Heart right ventricle (tissue), 16 donors: ENCODE measurements around the gene SYT3. TPM values are rescaled to one million over a fixed set of nuclear protein-coding genes. Genes with fewer than 3 reads are reported as not detected.

ENCODE experiments used
- ATAC-seq, 8 donors: fragments of 200-7000 bp; cut with Tn5 transposase; one replicate each; pipeline ENCODE4 v1.9.1; 2020; ENCODE audit warnings: mild to moderate bottlenecking in 8 of 8, moderate library complexity in 8 of 8, moderate number of reproducible peaks in 1 of 8
- DNase-seq, 2 donors: peaks; one replicate each; pipeline ENCODE4 v3.0.0-alpha.2; 2020
- H3K27ac ChIP-seq, 10 donors: fragments of 200-600 bp; sonication (generic) in 2 of 10; one replicate each; pipeline versions ENCODE4 v1.5.0 to v1.8.0; 2020 to 2022; ENCODE audit warnings: mild to moderate bottlenecking in 3 of 10
- H3K27me3 ChIP-seq, 7 donors: fragments of 200-600 bp; one replicate each; pipeline ENCODE4 v1.8.0; 2021 to 2022; ENCODE audit warnings: mild to moderate bottlenecking in 2 of 7
- H3K36me3 ChIP-seq, 9 donors: fragments of 200-600 bp; sonication (generic) in 1 of 9; one replicate each; pipeline versions ENCODE4 v1.5.0 to v1.8.0; 2020 to 2022; ENCODE audit warnings: mild to moderate bottlenecking in 2 of 9
- H3K4me1 ChIP-seq, 9 donors: fragments of 200-600 bp; sonication (generic) in 1 of 9; one replicate each; pipeline versions ENCODE4 v1.5.0 to v1.8.0; 2020 to 2022; ENCODE audit warnings: mild to moderate bottlenecking in 4 of 9
- H3K4me3 ChIP-seq, 10 donors: fragments of 200-600 bp; sonication (generic) in 2 of 10; one replicate each; pipeline versions ENCODE4 v1.5.0 to v1.8.0; 2020 to 2022; ENCODE audit warnings: mild to moderate bottlenecking in 7 of 10, moderate library complexity in 2 of 10
- H3K9me3 ChIP-seq, 11 donors: fragments of 200-600 bp in 10 of 11; sonication (generic) in 2 of 11; one replicate each; pipeline versions ENCODE4 v1.5.0 to v1.8.0; 2013 to 2022; ENCODE audit warnings: mild to moderate bottlenecking in 2 of 11, control low read depth in 1 of 11, moderate library complexity in 1 of 11
- WGBS, 2 donors: extraction: QIAGEN DNeasy Blood & Tissue Kit; methylation state at CpG; one replicate each; pipeline ENCODE4 v1.1.7; 2013; ENCODE audit warnings: inconsistent platforms in 1 of 2; 5-methylcytosine and 5-hydroxymethylcytosine counted together
- intact Hi-C, 10 donors: fragments of 100-400 bp; cut with DNase I; formaldehyde crosslinking; loops; one replicate each; pipeline versions ENCODE4 v1.11.1 to v1.14.2; 2022
- polyA plus RNA-seq, 2 donors: library from polyadenylated mRNA; stranded (reverse); fragments of 200-250 nt; gene quantifications; one replicate each; pipeline ENCODE4 v1.2.3, GENCODE V29; 2013
- total RNA-seq, 10 donors: library from RNA; stranded (reverse); fragmentation: NEBNext Ultra II Directional in 3 of 10; extraction: Animal tissue kit (Norgen Biotek cat#: 25700) in 3 of 10; gene quantifications; one replicate each; pipeline versions ENCODE4 v1.2.1 to v1.2.4, GENCODE V29; 2021 to 2023
- TF ChIP-seq, protein P1 (sequence below), 9 donors: fragments of 200-600 bp; sonication (generic) in 2 of 9; IDR thresholded peaks; one replicate each; pipeline versions ENCODE4 v1.5.0 to v1.8.0; 2021 to 2022; ENCODE audit warnings: antibody characterized with exemption in 9 of 9, mild to moderate bottlenecking in 5 of 9, moderate library complexity in 1 of 9
- donor health status: Arrhythmogenic right ventricular cardiomyopathy.
- donor health status: ischemic (EF 13 %, LVEDD 7.1; RV severe dilation, severe dysfunction).
- donor health status: healthy with polysubstance abuse.
- donor health status: DM: no; HTN: yes; CAD: no.
- donor health status: DM: no; HTN: no; CAD: no.
- donor health status: ischemic (EF 25% LVEDD 6.9; RV normal size, moderate dysfunction).
- donor health status: ischemic (EF 25% LVEDD 5.7; RV mildly dilated, moderate dysfunction).
- donor health status: healthy.
- donor health status: DM: yes; HTN: yes; CAD: no.
- donor health status: Ischemic cardiomyopathy.
- donor health status: ischemic (EF 35%, LVEDD 5.7; RV mildly dilated, moderate dysfunction).
- donor health status: nonischemic (EF 11% LVEDD 7.7; RV severe dilation, severe dysfunction).
- donor health status: DM: yes; HTN: yes; CAD: no.
- donor health status: PGD.
- donor health status: ischemic (EF 29% LVEDD 5.4; RV normal size, mild dysfunction).
- donor health status: nonischemic (EF 23%, LVEDD 6.1; RV moderate dilation, normal function).

SYT3 gene
- total and polyA plus RNA-seq, 12 donors, result 0.04 to 0.49 (median 0.25) TPM; not detected in 8

DNA sequence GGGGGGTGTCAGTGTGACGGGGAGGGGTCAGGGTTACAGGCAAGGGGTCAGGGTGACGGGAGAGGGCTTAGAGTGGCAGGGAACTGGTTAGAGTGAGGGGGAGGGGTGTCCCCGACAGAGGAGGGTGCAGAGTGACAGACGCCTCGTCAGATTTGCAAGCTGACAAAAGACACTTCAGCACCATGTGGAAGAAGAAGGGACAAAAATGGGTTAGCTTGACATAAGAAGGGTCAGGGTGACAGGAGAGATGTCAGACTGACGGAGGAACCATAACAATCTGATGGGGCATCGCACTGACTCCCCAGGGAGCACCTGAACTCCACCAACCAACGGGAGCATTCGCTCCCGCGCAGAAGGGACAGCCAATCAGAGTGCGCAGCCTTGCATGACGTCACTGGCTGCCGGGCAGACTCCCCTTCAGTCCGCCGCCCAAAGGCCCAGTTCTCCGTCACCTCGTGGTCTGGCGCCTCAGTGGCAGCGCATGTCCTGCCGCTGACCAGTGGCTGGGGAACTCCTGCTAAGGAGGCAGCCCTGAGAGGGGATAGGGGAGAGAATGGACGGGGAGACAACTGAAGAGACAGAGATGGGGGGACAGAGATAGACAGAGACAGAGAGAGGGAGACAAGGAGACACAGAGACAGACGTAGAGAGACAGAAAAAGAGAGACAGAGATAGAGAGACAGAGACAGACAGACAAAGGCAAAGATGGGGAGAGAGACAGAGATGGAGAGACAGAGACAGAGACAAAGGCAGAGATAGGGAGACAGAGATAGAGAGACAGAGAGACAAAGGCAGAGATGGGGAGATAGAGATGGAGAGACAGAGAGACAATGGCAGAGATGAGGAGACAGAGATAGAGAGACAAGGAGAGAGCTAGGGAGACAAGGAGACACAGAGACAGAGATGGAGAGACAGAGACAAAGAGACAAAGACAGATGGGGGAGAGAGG lies 39.8 kb upstream of the SYT3 start:
- TF ChIP-seq, protein P1, sequence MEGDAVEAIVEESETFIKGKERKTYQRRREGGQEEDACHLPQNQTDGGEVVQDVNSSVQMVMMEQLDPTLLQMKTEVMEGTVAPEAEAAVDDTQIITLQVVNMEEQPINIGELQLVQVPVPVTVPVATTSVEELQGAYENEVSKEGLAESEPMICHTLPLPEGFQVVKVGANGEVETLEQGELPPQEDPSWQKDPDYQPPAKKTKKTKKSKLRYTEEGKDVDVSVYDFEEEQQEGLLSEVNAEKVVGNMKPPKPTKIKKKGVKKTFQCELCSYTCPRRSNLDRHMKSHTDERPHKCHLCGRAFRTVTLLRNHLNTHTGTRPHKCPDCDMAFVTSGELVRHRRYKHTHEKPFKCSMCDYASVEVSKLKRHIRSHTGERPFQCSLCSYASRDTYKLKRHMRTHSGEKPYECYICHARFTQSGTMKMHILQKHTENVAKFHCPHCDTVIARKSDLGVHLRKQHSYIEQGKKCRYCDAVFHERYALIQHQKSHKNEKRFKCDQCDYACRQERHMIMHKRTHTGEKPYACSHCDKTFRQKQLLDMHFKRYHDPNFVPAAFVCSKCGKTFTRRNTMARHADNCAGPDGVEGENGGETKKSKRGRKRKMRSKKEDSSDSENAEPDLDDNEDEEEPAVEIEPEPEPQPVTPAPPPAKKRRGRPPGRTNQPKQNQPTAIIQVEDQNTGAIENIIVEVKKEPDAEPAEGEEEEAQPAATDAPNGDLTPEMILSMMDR (IDR thresholded peaks at IDR 0.05), result no peak
- intact Hi-C loops, result no loop called here
- ATAC-seq (peak; percentile 88 to 96 (median 94)), DNase-seq (peak; percentile 69 to 80)
- Histone ChIP-seq H3K4me1 (peaks cover 0 to 7% (median 0%) of the 10 kb centered on the region in 9 donors), H3K36me3 (no peaks in the 10 kb centered on the region), H3K9me3 (peaks cover 0 to 9% (median 0%) of the 10 kb centered on the region in 11 donors), H3K27ac (no peak overlapping the region), H3K4me3 (no peak overlapping the region), H3K27me3 (peaks cover 0 to 79% (median 54%) of the 10 kb centered on the region in 7 donors)
- WGBS, 2 donors, result 10 to 12% methylated on average over 23 of the region's 23 CpGs

DNA sequence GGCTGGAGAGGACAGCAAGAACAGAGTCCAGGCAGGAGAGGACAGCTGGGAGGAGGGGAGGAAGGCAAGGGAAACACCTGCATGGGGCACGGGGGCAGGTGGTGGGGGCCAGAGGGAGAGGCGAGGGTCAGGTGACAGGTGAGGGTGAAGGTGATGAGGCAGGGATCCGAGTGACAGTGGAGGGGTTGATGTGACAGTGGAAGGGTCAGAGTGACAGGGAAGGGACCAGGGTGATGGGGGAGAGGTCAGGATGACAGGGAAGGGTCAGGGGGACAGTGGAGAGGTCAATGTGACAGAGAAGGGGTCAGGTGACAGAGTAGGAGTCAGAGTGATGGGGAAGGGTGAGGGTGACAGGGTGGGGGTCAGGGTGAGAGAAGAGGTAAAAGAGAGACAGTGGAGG lies 38.6 kb upstream of the SYT3 start:
- no peak for DNase-seq
- H3K36me3 ChIP-seq, result no peaks in the 10 kb centered on the region
- 46 to 59% methylated on average over 3 of the region's 3 CpGs for WGBS, 2 donors
- H3K9me3 ChIP-seq, result peaks cover 0 to 9% (median 0%) of the 10 kb centered on the region in 11 donors
- ATAC-seq, result no peak
- H3K4me3 ChIP-seq, result no peak overlapping the region
- no peak overlapping the region for H3K27ac ChIP-seq
- peaks cover 0 to 7% (median 0%) of the 10 kb centered on the region in 9 donors for H3K4me1 ChIP-seq
- intact Hi-C loops, result no loop called here
- H3K27me3 ChIP-seq, result peaks cover 0 to 76% (median 54%) of the 10 kb centered on the region in 7 donors
- TF ChIP-seq, protein P1 (IDR thresholded peaks at IDR 0.05), result no peak

DNA sequence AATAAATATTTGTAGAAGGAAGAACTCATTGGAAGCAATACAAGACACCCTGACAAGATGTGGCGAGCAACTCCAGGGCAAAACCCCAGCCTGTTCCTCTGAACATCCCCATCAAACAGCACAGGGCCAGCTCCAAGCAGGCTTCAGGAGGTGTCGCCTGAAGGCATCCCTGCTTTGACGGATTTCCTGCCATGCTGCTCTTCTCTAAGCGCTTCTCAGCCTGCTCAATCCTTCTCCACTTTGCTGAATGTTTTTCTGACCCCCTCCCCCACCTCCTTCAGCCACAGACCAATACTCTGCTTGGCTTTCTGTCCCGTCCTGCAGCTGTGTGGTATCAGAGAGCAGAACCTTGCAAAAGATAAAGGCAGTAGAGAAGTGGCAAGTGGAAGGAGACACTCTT lies 38.0 kb upstream of the SYT3 start:
- DNase-seq (no peak), ATAC-seq (no peak)
- WGBS, 2 donors, result 37 to 60% methylated on average over 5 of the region's 5 CpGs
- H3K4me1 ChIP-seq, result peaks cover 0 to 7% (median 0%) of the 10 kb centered on the region in 9 donors
- peaks cover 0 to 77% (median 61%) of the 10 kb centered on the region in 7 donors for H3K27me3 ChIP-seq
- no peaks in the 10 kb centered on the region for H3K36me3 ChIP-seq
- H3K27ac ChIP-seq, result no peak overlapping the region
- TF ChIP-seq, protein P1 (IDR thresholded peaks at IDR 0.05), result no peak
- peaks cover 0 to 9% (median 0%) of the 10 kb centered on the region in 11 donors for H3K9me3 ChIP-seq
- H3K4me3 ChIP-seq, result no peak overlapping the region
- intact Hi-C loops, result no loop called here

DNA sequence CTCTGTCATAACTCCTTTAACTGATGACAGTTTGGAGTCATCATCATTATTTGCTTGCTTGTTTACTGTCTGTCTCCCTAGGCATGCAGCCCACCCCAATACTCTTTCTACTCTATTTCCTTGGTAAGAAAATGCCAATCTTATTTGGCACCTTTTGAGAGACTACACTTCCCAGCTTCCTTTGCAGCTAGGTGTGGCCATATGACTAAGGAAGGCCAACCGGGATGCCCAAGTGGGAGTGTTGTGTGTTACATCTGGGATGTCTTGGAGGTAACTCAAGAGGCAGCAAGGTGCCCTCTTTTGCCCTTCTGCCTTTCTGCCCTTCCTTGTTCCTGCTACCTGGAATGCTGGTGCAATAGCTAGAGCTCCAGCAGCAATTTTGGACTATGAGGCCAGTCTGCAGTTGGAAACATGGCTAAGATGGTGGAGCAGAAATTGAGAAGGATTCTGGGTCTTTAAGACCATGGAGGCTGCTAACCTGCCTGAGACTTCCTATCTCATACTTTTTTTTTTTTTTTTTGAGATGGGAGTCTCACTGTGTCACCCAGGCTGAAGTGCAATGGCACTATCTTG lies 37.0 kb upstream of the SYT3 start:
- 58 to 69% methylated on average over 1 of the region's 1 CpG for WGBS, 2 donors
- no peak overlapping the region for H3K4me3 ChIP-seq
- H3K36me3 ChIP-seq, result no peaks in the 10 kb centered on the region
- H3K9me3 ChIP-seq, result peaks cover 0 to 9% (median 0%) of the 10 kb centered on the region in 11 donors
- H3K27ac ChIP-seq, result no peak overlapping the region
- no peak for ATAC-seq
- intact Hi-C loops, result no loop called here
- H3K27me3 ChIP-seq, result peaks cover 0 to 76% (median 64%) of the 10 kb centered on the region in 7 donors
- TF ChIP-seq, protein P1 (IDR thresholded peaks at IDR 0.05), result no peak
- peaks cover 0 to 7% (median 0%) of the 10 kb centered on the region in 9 donors for H3K4me1 ChIP-seq
- no peak for DNase-seq
